GM12878 (cell line): ENCODE measurements around the gene CC2D1B.

Experiments
- CBFB ChIP-seq: IDR thresholded peaks from 2 replicates; pipeline ENCODE4 v1.6.1; 2016; ENCODE audit warnings: antibody characterized with exemption, low read depth
- CHD1 ChIP-seq: IDR thresholded peaks from 2 replicates; pipeline ENCODE4 v1.6.1; 2012; ENCODE audit warnings: low read depth, low read length, improper control_type of control experiment
- HCFC1 ChIP-seq: fragments of 150-350 bp; IDR thresholded peaks from 2 replicates; pipeline ENCODE4 v1.6.1; 2014; ENCODE audit warnings: low read length
- MEF2B ChIP-seq: fragments of 450-650 bp; IDR thresholded peaks from 2 replicates; pipeline ENCODE4 v1.6.1; 2018; ENCODE audit warnings: mild to moderate bottlenecking, moderate library complexity; ENCODE audit not compliant: partially characterized antibody, poor library complexity, severe bottlenecking
- MXI1 ChIP-seq: fragments of 150-350 bp; IDR thresholded peaks from 2 replicates; pipeline ENCODE4 v1.6.1; 2011; ENCODE audit warnings: low read depth, mild to moderate bottlenecking, inconsistent platforms, low read length, improper control_type of control experiment
- RCOR1 ChIP-seq: conservative IDR thresholded peaks from 2 replicates; pipeline ENCODE4 v1.6.1; 2012; ENCODE audit warnings: low read depth, low read length, improper control_type of control experiment
- TAF1 ChIP-seq: IDR thresholded peaks from 2 replicates; pipeline ENCODE4 v1.6.1; 2011; ENCODE audit warnings: mild to moderate bottlenecking, low read depth, low read length, borderline replicate concordance
- YY1 ChIP-seq: IDR thresholded peaks from 2 replicates; pipeline ENCODE4 v1.6.1; 2011; ENCODE audit warnings: low read depth, mild to moderate bottlenecking, low read length
- ZNF217 ChIP-seq: fragments of 450-650 bp; IDR thresholded peaks from 2 replicates; pipeline ENCODE4 v1.6.1; 2017; ENCODE audit warnings: antibody characterized with exemption, mild to moderate bottlenecking
- TF ChIP-seq, protein P1 (sequence below), 3 experiments: IDR thresholded peaks in 2 of 3; conservative IDR thresholded peaks in 1 of 3; 2 replicates each; pipeline ENCODE4 v1.5.1; 2011; ENCODE audit warnings: low read depth in 3 of 3, low read length in 3 of 3, mild to moderate bottlenecking in 3 of 3, control low read depth in 2 of 3, moderate library complexity in 2 of 3, inconsistent platforms in 1 of 3, mixed read lengths in 1 of 3; ENCODE audit not compliant: control insufficient read depth in 2 of 3, insufficient read depth in 1 of 3; ENCODE audit errors: extremely low read depth in 1 of 3
- TF ChIP-seq, protein P2 (sequence below): IDR thresholded peaks from 2 replicates; pipeline ENCODE4 v1.6.1; 2011; ENCODE audit warnings: borderline replicate concordance, low read depth, mild to moderate bottlenecking, moderate library complexity, mixed read lengths, low read length; ENCODE audit not compliant: insufficient read depth; ENCODE audit errors: extremely low read length

DNA sequence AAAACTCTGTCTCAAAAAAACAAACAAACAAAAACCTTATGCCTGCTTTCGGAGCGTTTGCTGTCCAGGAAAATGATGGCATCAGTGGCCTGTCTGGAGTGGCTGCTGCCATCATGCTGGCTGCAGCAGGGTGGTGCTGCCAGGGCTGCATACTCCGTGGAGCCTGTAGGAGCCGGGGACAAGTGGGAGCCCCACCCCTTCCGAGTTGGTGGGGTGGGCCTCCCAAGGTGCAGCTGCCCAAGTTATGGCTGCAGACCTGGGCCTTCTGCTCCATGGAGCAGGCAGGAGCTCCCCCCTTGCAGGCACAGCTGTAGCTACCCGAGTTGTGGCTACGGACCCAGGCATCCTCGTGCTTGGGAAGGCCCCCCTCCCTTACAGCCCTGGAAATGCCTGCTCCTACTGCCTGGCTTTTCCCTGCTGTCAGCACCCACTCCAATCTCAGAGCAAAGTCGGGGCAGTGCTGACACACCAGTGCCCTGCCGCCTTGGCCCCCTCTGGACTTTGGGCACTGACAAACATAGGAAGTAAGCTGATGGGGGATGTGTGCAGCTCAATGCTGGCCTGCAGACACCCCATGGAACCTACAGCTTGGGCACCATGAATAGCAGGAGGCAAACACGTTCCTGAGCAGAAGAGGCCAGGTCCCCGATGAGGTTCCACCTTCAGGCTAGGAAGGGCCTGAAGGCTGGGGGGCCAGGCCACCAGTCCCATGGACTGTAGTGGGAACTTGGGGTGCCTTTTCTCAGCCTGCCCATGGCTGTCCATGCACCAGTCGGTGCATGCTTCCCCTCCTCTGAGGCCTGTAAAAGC lies 60.4 kb downstream of the CC2D1B start:
- TF ChIP-seq RCOR1 (no peak), CBFB (no peak), HCFC1 (no peak), TAF1 (no peak), YY1 (no peak), MXI1 (no peak), MEF2B (no peak), ZNF217 (no peak), CHD1 (no peak)
- TF ChIP-seq, protein P1, sequence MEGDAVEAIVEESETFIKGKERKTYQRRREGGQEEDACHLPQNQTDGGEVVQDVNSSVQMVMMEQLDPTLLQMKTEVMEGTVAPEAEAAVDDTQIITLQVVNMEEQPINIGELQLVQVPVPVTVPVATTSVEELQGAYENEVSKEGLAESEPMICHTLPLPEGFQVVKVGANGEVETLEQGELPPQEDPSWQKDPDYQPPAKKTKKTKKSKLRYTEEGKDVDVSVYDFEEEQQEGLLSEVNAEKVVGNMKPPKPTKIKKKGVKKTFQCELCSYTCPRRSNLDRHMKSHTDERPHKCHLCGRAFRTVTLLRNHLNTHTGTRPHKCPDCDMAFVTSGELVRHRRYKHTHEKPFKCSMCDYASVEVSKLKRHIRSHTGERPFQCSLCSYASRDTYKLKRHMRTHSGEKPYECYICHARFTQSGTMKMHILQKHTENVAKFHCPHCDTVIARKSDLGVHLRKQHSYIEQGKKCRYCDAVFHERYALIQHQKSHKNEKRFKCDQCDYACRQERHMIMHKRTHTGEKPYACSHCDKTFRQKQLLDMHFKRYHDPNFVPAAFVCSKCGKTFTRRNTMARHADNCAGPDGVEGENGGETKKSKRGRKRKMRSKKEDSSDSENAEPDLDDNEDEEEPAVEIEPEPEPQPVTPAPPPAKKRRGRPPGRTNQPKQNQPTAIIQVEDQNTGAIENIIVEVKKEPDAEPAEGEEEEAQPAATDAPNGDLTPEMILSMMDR (IDR thresholded peaks at IDR 0.05 in 2 of 3, conservative IDR thresholded peaks at IDR 0.05 in 1 of 3; ENCODE audit: control insufficient read depth in 2 of 3, extremely low read depth in 1 of 3, insufficient read depth in 1 of 3, low read depth in 3 of 3, low read length in 3 of 3) = no peak
- TF ChIP-seq, protein P2, sequence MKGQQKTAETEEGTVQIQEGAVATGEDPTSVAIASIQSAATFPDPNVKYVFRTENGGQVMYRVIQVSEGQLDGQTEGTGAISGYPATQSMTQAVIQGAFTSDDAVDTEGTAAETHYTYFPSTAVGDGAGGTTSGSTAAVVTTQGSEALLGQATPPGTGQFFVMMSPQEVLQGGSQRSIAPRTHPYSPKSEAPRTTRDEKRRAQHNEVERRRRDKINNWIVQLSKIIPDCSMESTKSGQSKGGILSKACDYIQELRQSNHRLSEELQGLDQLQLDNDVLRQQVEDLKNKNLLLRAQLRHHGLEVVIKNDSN = no peak
